H1 (cell line): ENCODE measurements around the gene CUX1. TPM values are rescaled to one million over a fixed set of nuclear protein-coding genes. Genes with fewer than 3 reads are reported as not detected.

Source experiments
- CTCF ChIA-PET: fragments of 300-600 bp; sonication (Branson Sonifier 250); formaldehyde crosslinking; loops from one replicate; lab custom pipeline; 2021; ENCODE audit not compliant: partially characterized antibody; lab: Charles Lee
- POLR2A ChIA-PET: fragments of 300-600 bp; sonication (Branson Sonifier 250); formaldehyde crosslinking; loops from one replicate; lab custom pipeline; 2021; ENCODE audit warnings: inconsistent platforms; ENCODE audit not compliant: partially characterized antibody; lab: Charles Lee
- DNase-seq, 2 experiments: peaks; one replicate each; pipeline versions ENCODE4 v3.0.0 to v3.0.0-alpha.2; 2010 to 2022; ENCODE audit warnings: low spot score in 2 of 2, low read depth in 1 of 2, mixed read lengths in 1 of 2
- FAIRE-seq: peaks from 2 replicates; lab custom pipeline; 2011; peaks lifted over from hg19 to GRCh38; lab: Jason Lieb, UNC
- H2AFZ ChIP-seq: 2 replicates; pipeline ENCODE4 v1.8.1; 2012; ENCODE audit warnings: low read length, inconsistent platforms
- H2AK5ac ChIP-seq: 2 replicates; pipeline ENCODE4 v1.6.1; 2013; ENCODE audit warnings: low read depth, low read length
- H2BK120ac ChIP-seq: replicated peaks from 2 replicates; pipeline ENCODE3; 2013; ENCODE audit warnings: low read depth, low read length, inconsistent platforms
- H2BK12ac ChIP-seq: 2 replicates; pipeline ENCODE4 v1.6.1; 2013; ENCODE audit warnings: low read depth, low read length
- H2BK15ac ChIP-seq: 2 replicates; pipeline ENCODE4 v1.6.1; 2013; ENCODE audit warnings: low read length
- H2BK20ac ChIP-seq: 2 replicates; pipeline ENCODE4 v1.6.1; 2013; ENCODE audit warnings: low read length
- H2BK5ac ChIP-seq: 2 replicates; pipeline ENCODE4 v1.6.1; 2013; ENCODE audit warnings: low read depth, low read length
- H3K14ac ChIP-seq: 2 replicates; pipeline ENCODE4 v1.6.1; 2013; ENCODE audit warnings: inconsistent platforms; ENCODE audit not compliant: insufficient read length
- H3K18ac ChIP-seq: 2 replicates; pipeline ENCODE4 v1.6.1; 2013; ENCODE audit warnings: low read length; ENCODE audit errors: extremely low read depth
- H3K23ac ChIP-seq: 2 replicates; pipeline ENCODE4 v1.6.1; 2013; ENCODE audit warnings: inconsistent platforms; ENCODE audit not compliant: insufficient read length
- H3K23me2 ChIP-seq: 2 replicates; pipeline ENCODE4 v1.6.1; 2013; ENCODE audit warnings: low read depth, low read length
- H3K27ac ChIP-seq: 2 replicates; pipeline ENCODE4 v1.6.1; 2011; ENCODE audit warnings: low read depth, low read length, inconsistent platforms
- H3K27me3 ChIP-seq, 4 experiments: replicated peaks in 1 of 4; 1 replicate in 1 of 4; 2 replicates in 3 of 4; pipeline versions ENCODE4 v1.6.1 to v1.8.1; 2011 to 2013; ENCODE audit warnings: low read length in 3 of 4, mild to moderate bottlenecking in 3 of 4, inconsistent platforms in 2 of 4, mixed read lengths in 2 of 4, moderate library complexity in 1 of 4; ENCODE audit not compliant: control insufficient read depth in 3 of 4, insufficient read depth in 3 of 4; ENCODE audit errors: extremely low read depth in 1 of 4
- H3K36me3 ChIP-seq, 4 experiments: 2 replicates each; pipeline versions ENCODE4 v1.6.1 to v1.8.1; 2011 to 2013; ENCODE audit warnings: mild to moderate bottlenecking in 4 of 4, low read length in 3 of 4, moderate library complexity in 2 of 4, control low read depth in 1 of 4, inconsistent platforms in 1 of 4; ENCODE audit not compliant: insufficient read depth in 4 of 4, control insufficient read depth in 2 of 4
- H3K4ac ChIP-seq: replicated peaks from 2 replicates; pipeline ENCODE3; 2013; ENCODE audit warnings: low read length, low read depth, mixed read lengths, inconsistent platforms; ENCODE audit not compliant: insufficient read length
- H3K4me1 ChIP-seq, 4 experiments: replicated peaks in 1 of 4; 1 replicate in 1 of 4; 2 replicates in 3 of 4; pipeline versions ENCODE4 v1.6.1 to v1.8.1; 2011 to 2013; ENCODE audit warnings: low read length in 3 of 4, inconsistent platforms in 2 of 4, mixed read lengths in 1 of 4; ENCODE audit not compliant: insufficient read depth in 4 of 4, control insufficient read depth in 3 of 4
- H3K4me2 ChIP-seq, 2 experiments: 2 replicates each; pipeline versions ENCODE4 v1.6.1 to v1.8.1; 2011 to 2013; ENCODE audit warnings: low read depth in 2 of 2, low read length in 2 of 2, control low read depth in 1 of 2, inconsistent platforms in 1 of 2, mild to moderate bottlenecking in 1 of 2; ENCODE audit not compliant: insufficient read depth in 1 of 2
- H3K4me3 ChIP-seq, 4 experiments: fragments of 200-600, 300-600 bp in 1 of 4; sonication (generic), shearing (Covaris generic), sonication (Bioruptor Twin) in 1 of 4; 2 replicates each; pipeline versions ENCODE4 v1.5.1 to v1.8.1; 2011 to 2016; ENCODE audit warnings: low read length in 4 of 4, low read depth in 3 of 4, control low read depth in 2 of 4, inconsistent platforms in 2 of 4, mild to moderate bottlenecking in 2 of 4, mixed read lengths in 1 of 4, moderate library complexity in 1 of 4; ENCODE audit not compliant: insufficient read depth in 2 of 4; ENCODE audit errors: extremely low read depth in 1 of 4
- H3K56ac ChIP-seq: replicated peaks from 2 replicates; pipeline ENCODE3; 2013; ENCODE audit warnings: low read depth, mild to moderate bottlenecking, mixed read lengths, low read length, inconsistent platforms; ENCODE audit not compliant: insufficient read length
- H3K79me1 ChIP-seq: 2 replicates; pipeline ENCODE4 v1.6.1; 2013; ENCODE audit warnings: low read depth, low read length, control low read depth
- H3K79me2 ChIP-seq, 2 experiments: 2 replicates each; pipeline versions ENCODE4 v1.6.1 to v1.8.1; 2012 to 2013; ENCODE audit warnings: low read length in 2 of 2, mild to moderate bottlenecking in 2 of 2, inconsistent platforms in 1 of 2; ENCODE audit not compliant: insufficient read depth in 2 of 2, control insufficient read depth in 1 of 2
- H3K9ac ChIP-seq, 4 experiments: replicated peaks in 1 of 4; 1 replicate in 1 of 4; 2 replicates in 3 of 4; pipeline versions ENCODE4 v1.6.1 to v1.8.1; 2011 to 2013; ENCODE audit warnings: low read depth in 3 of 4, low read length in 3 of 4, control low read depth in 2 of 4, mild to moderate bottlenecking in 2 of 4, moderate library complexity in 2 of 4, inconsistent platforms in 1 of 4; ENCODE audit errors: extremely low read depth in 1 of 4
- H3K9me3 ChIP-seq, 2 experiments: 2 replicates each; pipeline versions ENCODE4 v1.6.1 to v1.8.1; 2012 to 2013; ENCODE audit warnings: mild to moderate bottlenecking in 2 of 2, moderate library complexity in 2 of 2, control low read depth in 1 of 2, inconsistent platforms in 1 of 2, low read depth in 1 of 2, low read length in 1 of 2, mixed read lengths in 1 of 2; ENCODE audit not compliant: insufficient read depth in 2 of 2
- H4K20me1 ChIP-seq, 2 experiments: replicated peaks in 1 of 2; 2 replicates each; pipeline versions ENCODE3 to v1.8.1; 2011 to 2013; ENCODE audit warnings: inconsistent platforms in 2 of 2, low read length in 2 of 2, mild to moderate bottlenecking in 1 of 2; ENCODE audit not compliant: insufficient read depth in 2 of 2, control insufficient read depth in 1 of 2
- H4K5ac ChIP-seq: 2 replicates; pipeline ENCODE4 v1.6.1; 2013; ENCODE audit warnings: low read length, low read depth, mixed read lengths, inconsistent platforms; ENCODE audit not compliant: insufficient read length
- H4K8ac ChIP-seq: 2 replicates; pipeline ENCODE4 v1.8.0; 2013; ENCODE audit warnings: mild to moderate bottlenecking, moderate library complexity, low read length, inconsistent platforms; ENCODE audit not compliant: insufficient read depth; ENCODE audit errors: extremely low read depth
- H4K91ac ChIP-seq: replicated peaks from 2 replicates; pipeline ENCODE3; 2013; ENCODE audit warnings: low read length, mixed read lengths, inconsistent platforms; ENCODE audit not compliant: insufficient read length
- ASH2L ChIP-seq: fragments of 200-600, 300-600 bp; sonication (generic); IDR thresholded peaks from one replicate; pipeline ENCODE4 v1.7.1; 2017; ENCODE audit warnings: low read length
- CHD1 ChIP-seq: IDR thresholded peaks from 2 replicates; pipeline ENCODE4 v1.6.1; 2012; ENCODE audit warnings: low read depth, low read length, improper control_type of control experiment
- CREB1 ChIP-seq: IDR thresholded peaks from 2 replicates; pipeline ENCODE4 v1.6.1; 2012; ENCODE audit warnings: inconsistent platforms
- whole genome bisulfite sequencing, 2 experiments: shearing (Covaris generic) in 1 of 2; methylation state at CpG; one replicate each; pipeline versions ENCODE4 v1.1.6 to v1.1.7; 2013 to 2015; ENCODE audit warnings: low lambda C conversion rate in 2 of 2, mixed read lengths in 2 of 2, inconsistent platforms in 1 of 2, low coverage in 1 of 2, missing lambda C conversion rate in 1 of 2; ENCODE audit not compliant: insufficient replicate concordance in 2 of 2, insufficient coverage in 1 of 2, insufficient read length in 1 of 2; ENCODE audit errors: extremely low coverage in 1 of 2, missing lambda C conversion rate in 1 of 2; 5-methylcytosine and 5-hydroxymethylcytosine counted together
- polyA plus RNA-seq, 7 experiments: library from polyadenylated mRNA; depleted of rRNA in 3 of 7; stranded (reverse) in 5 of 7; unstranded in 2 of 7; fragments of >200 nt in 5 of 7; fragments of 200-250 nt in 2 of 7; gene quantifications; 1 replicate in 5 of 7; 2 replicates in 1 of 7; 4 replicates in 1 of 7; pipeline versions ENCODE4 v1.2.1 to v1.2.3, GENCODE V29; 2011 to 2013; ENCODE audit warnings: missing spikeins in 2 of 7, mixed read lengths in 2 of 7
- total RNA-seq: library from RNA; stranded (reverse); fragmentation: NEBNext Ultra II Directional; extraction: Animal tissue kit (Norgen Biotek cat#: 25700); gene quantifications from 2 replicates; pipeline ENCODE4 v1.2.1, GENCODE V29; 2021

Gene CUX1
- total and polyA plus RNA-seq, 2 of the 8 experiments (the other 6 are each of a cell fraction or from before 2014, with no cell fraction given) = 21.6 to 65.9 TPM

- Histone ChIP-seq H2BK120ac (no peak overlapping the region), H3K79me1 (peaks cover 5% of the 10 kb centered on the region), H3K23ac (no peak overlapping the region), H3K4me3 (peak overlapping the region; percentile 38 to 90 (median 62)), H4K91ac (no peak overlapping the region), H3K23me2 (peaks cover 14% of the 10 kb centered on the region; the same call in 1 of the 2 replicates), H4K5ac (no peak overlapping the region), H3K4me1 (peaks cover 2 to 16% (median 7%) of the 10 kb centered on the region in 4 experiments), H2BK12ac (no peak overlapping the region), H3K27me3 (peaks cover 0 to 4% (median 3%) of the 10 kb centered on the region in 4 experiments; a peak in 3 of 7 replicates), H3K4me2 (peak overlapping the region; percentile 70 to 76), H3K79me2 (no peaks in the 10 kb centered on the region), H4K20me1 (peaks cover 3 to 20% of the 10 kb centered on the region in 2 experiments), H3K56ac (no peak overlapping the region), H3K4ac (no peak overlapping the region), H3K36me3 (no peaks in the 10 kb centered on the region), H3K9me3 (no peaks in the 10 kb centered on the region), H3K18ac (peak overlapping the region; percentile 87; the same call in 1 of the 2 replicates), H2AFZ (no peak overlapping the region), H4K8ac (peak overlapping the region; percentile 7; the same call in 1 of the 2 replicates), H2BK15ac (no peak overlapping the region), H3K27ac (no peak overlapping the region), H3K9ac (peak overlapping the region in 1 of 4 experiments; percentile 32; a peak in 1 of 7 replicates), H2AK5ac (no peak overlapping the region), H3K14ac (no peak overlapping the region), H2BK5ac (no peak overlapping the region), H2BK20ac (no peak overlapping the region)
- DNase-seq (no peak), FAIRE-seq (no peak)
- ChIA-PET CTCF (interaction anchor here (1.0 to 4.1 kb wide), 4 partner anchors 9 to 119 kb away, joined by 3 to 26 read pairs (median 4); no protein-coding TSS in a partner anchor), POLR2A (interaction anchor here (2.6 kb wide), 1 partner anchor 111 kb away, joined by 12 read pairs; the partner anchor contains the start of gene PRKRIP1)
- WGBS, 2 experiments = 56% methylated on average over 15 of the region's 19 CpGs; no CpG with 5 or more reads in 1 of the 2 experiments
- TF ChIP-seq ASH2L (peak; percentile 7), CHD1 (no peak), CREB1 (0 out of 2 replicates have a peak, but pooled peaks have one; percentile 20)
These were observed 468.3 kb downstream of the CUX1 start for GRCh38 chr7:102285540-102286236.
